H1 (cell line): Measurements from ENCODE around the gene SNX7. TPM values are rescaled to one million over a fixed set of nuclear protein-coding genes. Genes with fewer than 3 reads are reported as not detected.

ENCODE experiments used
- BRCA1 ChIP-seq: IDR thresholded peaks from 2 replicates; pipeline ENCODE4 v1.6.1; 2012; ENCODE audit warnings: low read depth, low read length, improper control_type of control experiment
- CHD1 ChIP-seq: IDR thresholded peaks from 2 replicates; pipeline ENCODE4 v1.6.1; 2012; ENCODE audit warnings: low read depth, low read length, improper control_type of control experiment
- CTBP2 ChIP-seq: IDR thresholded peaks from 2 replicates; pipeline ENCODE4 v1.7.0; 2011; ENCODE audit warnings: borderline replicate concordance, mild to moderate bottlenecking, moderate library complexity, mixed read lengths, low read length; ENCODE audit not compliant: insufficient read depth, insufficient read length
- GABPA ChIP-seq: IDR thresholded peaks from 2 replicates; pipeline ENCODE4 v1.6.1; 2011; ENCODE audit warnings: mild to moderate bottlenecking, low read length, moderate library complexity, borderline replicate concordance; ENCODE audit not compliant: insufficient read depth
- KDM4A ChIP-seq: IDR thresholded peaks from one replicate; pipeline ENCODE4 v1.7.1; 2012; ENCODE audit warnings: low read depth, mild to moderate bottlenecking, moderate library complexity, low read length, inconsistent platforms; ENCODE audit not compliant: severe bottlenecking
- TAF1 ChIP-seq: IDR thresholded peaks from 2 replicates; pipeline ENCODE4 v1.6.1; 2011; ENCODE audit warnings: mild to moderate bottlenecking, low read depth, low read length
- TBP ChIP-seq: IDR thresholded peaks from 2 replicates; pipeline ENCODE4 v1.6.1; 2011; ENCODE audit warnings: low read depth, low read length, improper control_type of control experiment
- polyA plus RNA-seq, 7 experiments: library from polyadenylated mRNA; depleted of rRNA in 3 of 7; stranded (reverse) in 5 of 7; unstranded in 2 of 7; fragments of >200 nt in 5 of 7; fragments of 200-250 nt in 2 of 7; gene quantifications; 1 replicate in 5 of 7; 2 replicates in 1 of 7; 4 replicates in 1 of 7; pipeline versions ENCODE4 v1.2.1 to v1.2.3, GENCODE V29; 2011 to 2013; ENCODE audit warnings: missing spikeins in 2 of 7, mixed read lengths in 2 of 7
- total RNA-seq: library from RNA; stranded (reverse); fragmentation: NEBNext Ultra II Directional; extraction: Animal tissue kit (Norgen Biotek cat#: 25700); gene quantifications from 2 replicates; pipeline ENCODE4 v1.2.1, GENCODE V29; 2021
- TF ChIP-seq, protein P1 (sequence below): fragments of 300-600 bp; sonication (generic); IDR thresholded peaks from 2 replicates; pipeline ENCODE4 v1.7.1; 2012; ENCODE audit warnings: low read length, moderate library complexity, mild to moderate bottlenecking, inconsistent platforms; ENCODE audit not compliant: insufficient replicate concordance
- TF ChIP-seq, protein P2 (sequence below): IDR thresholded peaks from 2 replicates; pipeline ENCODE4 v1.6.1; 2012; ENCODE audit warnings: inconsistent platforms

Gene SNX7
- total and polyA plus RNA-seq, 2 of the 8 experiments (the other 6 are each of a cell fraction or from before 2014, with no cell fraction given), result 9.2 to 23.8 TPM

DNA sequence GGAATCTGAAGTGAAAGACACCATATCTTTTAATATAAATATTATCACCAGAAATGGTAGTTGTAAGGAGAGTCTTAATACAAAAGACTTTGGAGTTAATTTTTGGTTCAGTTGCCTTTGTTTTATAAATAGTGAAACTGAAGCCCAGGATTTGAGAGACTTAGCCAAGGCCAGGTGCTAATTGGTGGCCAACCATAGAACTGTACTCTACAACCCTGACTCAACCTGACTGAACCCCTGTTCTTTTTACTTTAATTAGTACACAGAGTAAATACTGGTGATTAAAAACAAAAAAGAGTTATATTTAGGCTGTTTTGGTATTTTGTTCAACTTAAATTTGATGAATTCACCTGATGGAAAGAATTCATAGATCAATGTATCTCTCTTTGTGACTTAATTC, 76.3 kb downstream of the SNX7 start (continued):
- TF ChIP-seq, protein P1, sequence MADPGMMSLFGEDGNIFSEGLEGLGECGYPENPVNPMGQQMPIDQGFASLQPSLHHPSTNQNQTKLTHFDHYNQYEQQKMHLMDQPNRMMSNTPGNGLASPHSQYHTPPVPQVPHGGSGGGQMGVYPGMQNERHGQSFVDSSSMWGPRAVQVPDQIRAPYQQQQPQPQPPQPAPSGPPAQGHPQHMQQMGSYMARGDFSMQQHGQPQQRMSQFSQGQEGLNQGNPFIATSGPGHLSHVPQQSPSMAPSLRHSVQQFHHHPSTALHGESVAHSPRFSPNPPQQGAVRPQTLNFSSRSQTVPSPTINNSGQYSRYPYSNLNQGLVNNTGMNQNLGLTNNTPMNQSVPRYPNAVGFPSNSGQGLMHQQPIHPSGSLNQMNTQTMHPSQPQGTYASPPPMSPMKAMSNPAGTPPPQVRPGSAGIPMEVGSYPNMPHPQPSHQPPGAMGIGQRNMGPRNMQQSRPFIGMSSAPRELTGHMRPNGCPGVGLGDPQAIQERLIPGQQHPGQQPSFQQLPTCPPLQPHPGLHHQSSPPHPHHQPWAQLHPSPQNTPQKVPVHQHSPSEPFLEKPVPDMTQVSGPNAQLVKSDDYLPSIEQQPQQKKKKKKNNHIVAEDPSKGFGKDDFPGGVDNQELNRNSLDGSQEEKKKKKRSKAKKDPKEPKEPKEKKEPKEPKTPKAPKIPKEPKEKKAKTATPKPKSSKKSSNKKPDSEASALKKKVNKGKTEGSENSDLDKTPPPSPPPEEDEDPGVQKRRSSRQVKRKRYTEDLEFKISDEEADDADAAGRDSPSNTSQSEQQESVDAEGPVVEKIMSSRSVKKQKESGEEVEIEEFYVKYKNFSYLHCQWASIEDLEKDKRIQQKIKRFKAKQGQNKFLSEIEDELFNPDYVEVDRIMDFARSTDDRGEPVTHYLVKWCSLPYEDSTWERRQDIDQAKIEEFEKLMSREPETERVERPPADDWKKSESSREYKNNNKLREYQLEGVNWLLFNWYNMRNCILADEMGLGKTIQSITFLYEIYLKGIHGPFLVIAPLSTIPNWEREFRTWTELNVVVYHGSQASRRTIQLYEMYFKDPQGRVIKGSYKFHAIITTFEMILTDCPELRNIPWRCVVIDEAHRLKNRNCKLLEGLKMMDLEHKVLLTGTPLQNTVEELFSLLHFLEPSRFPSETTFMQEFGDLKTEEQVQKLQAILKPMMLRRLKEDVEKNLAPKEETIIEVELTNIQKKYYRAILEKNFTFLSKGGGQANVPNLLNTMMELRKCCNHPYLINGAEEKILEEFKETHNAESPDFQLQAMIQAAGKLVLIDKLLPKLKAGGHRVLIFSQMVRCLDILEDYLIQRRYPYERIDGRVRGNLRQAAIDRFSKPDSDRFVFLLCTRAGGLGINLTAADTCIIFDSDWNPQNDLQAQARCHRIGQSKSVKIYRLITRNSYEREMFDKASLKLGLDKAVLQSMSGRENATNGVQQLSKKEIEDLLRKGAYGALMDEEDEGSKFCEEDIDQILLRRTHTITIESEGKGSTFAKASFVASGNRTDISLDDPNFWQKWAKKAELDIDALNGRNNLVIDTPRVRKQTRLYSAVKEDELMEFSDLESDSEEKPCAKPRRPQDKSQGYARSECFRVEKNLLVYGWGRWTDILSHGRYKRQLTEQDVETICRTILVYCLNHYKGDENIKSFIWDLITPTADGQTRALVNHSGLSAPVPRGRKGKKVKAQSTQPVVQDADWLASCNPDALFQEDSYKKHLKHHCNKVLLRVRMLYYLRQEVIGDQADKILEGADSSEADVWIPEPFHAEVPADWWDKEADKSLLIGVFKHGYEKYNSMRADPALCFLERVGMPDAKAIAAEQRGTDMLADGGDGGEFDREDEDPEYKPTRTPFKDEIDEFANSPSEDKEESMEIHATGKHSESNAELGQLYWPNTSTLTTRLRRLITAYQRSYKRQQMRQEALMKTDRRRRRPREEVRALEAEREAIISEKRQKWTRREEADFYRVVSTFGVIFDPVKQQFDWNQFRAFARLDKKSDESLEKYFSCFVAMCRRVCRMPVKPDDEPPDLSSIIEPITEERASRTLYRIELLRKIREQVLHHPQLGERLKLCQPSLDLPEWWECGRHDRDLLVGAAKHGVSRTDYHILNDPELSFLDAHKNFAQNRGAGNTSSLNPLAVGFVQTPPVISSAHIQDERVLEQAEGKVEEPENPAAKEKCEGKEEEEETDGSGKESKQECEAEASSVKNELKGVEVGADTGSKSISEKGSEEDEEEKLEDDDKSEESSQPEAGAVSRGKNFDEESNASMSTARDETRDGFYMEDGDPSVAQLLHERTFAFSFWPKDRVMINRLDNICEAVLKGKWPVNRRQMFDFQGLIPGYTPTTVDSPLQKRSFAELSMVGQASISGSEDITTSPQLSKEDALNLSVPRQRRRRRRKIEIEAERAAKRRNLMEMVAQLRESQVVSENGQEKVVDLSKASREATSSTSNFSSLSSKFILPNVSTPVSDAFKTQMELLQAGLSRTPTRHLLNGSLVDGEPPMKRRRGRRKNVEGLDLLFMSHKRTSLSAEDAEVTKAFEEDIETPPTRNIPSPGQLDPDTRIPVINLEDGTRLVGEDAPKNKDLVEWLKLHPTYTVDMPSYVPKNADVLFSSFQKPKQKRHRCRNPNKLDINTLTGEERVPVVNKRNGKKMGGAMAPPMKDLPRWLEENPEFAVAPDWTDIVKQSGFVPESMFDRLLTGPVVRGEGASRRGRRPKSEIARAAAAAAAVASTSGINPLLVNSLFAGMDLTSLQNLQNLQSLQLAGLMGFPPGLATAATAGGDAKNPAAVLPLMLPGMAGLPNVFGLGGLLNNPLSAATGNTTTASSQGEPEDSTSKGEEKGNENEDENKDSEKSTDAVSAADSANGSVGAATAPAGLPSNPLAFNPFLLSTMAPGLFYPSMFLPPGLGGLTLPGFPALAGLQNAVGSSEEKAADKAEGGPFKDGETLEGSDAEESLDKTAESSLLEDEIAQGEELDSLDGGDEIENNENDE, result no peak
- TF ChIP-seq CTBP2, result no peak
- TF ChIP-seq TBP, result no peak
- TF ChIP-seq KDM4A, result no peak
- TF ChIP-seq CHD1, result no peak
- TF ChIP-seq GABPA, result no peak
- no peak for TF ChIP-seq BRCA1
- no peak for TF ChIP-seq TAF1
- TF ChIP-seq, protein P2, sequence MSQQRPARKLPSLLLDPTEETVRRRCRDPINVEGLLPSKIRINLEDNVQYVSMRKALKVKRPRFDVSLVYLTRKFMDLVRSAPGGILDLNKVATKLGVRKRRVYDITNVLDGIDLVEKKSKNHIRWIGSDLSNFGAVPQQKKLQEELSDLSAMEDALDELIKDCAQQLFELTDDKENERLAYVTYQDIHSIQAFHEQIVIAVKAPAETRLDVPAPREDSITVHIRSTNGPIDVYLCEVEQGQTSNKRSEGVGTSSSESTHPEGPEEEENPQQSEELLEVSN, result no peak
